ENCODE measurements around the gene UBQLN4.

- TF ChIP-seq CTCF (IDR thresholded peaks at IDR 0.05) (peak in 3 of 4 donors; percentile 3 to 12 (median 5)), POLR2A (IDR thresholded peaks at IDR 0.05) (no peak)
Measured at GRCh38 chr1:156052862-156053767, 483 bp downstream of the UBQLN4 start.
